ENCODE results near the gene PKNOX2. TPM values are rescaled to one million over a fixed set of nuclear protein-coding genes. Genes with fewer than 3 reads are reported as not detected.

Gene PKNOX2
- total and polyA plus RNA-seq, 4 donors: 3.1 to 10.6 (median 7.9) TPM

DNA sequence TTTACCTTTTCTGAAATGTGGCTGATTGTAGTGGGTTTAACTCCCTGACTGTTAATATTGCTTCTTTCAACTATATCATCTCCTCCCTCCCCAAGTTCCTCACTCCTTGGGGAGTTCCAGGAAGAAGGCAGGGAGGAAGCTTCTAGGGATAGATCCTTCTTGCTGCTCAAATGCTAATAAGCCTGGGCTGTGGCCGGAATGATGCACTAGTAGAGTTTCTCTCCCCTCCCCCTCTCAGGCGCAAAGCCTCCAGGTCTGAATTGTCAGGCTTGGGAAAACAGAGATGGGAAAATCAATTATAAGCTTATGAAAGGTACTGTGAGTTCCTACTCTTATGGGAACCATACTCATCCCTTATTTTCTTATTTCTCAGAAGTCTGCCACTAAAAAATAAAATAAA lies 300.7 kb downstream of the PKNOX2 start:
- Histone ChIP-seq H3K4me1 (ENCODE audit: control insufficient read depth in 5 of 5, insufficient read depth in 5 of 5, low read length in 5 of 5) (peaks cover 0 to 5% (median 0%) of the 10 kb centered on the region in 5 donors), H3K4me3 (no peak overlapping the region), H3K36me3 (ENCODE audit: control insufficient read depth in 4 of 4, insufficient read depth in 4 of 4, low read length in 4 of 4) (no peaks in the 10 kb centered on the region), H3K9ac (ENCODE audit: insufficient read depth in 1 of 2, low read length in 2 of 2) (no peak overlapping the region), H3K27ac (ENCODE audit: low read depth in 1 of 2, low read length in 1 of 2) (no peak overlapping the region), H3K9me3 (ENCODE audit: control insufficient read depth in 4 of 4, insufficient read depth in 3 of 4, low read length in 3 of 4) (peaks cover 0 to 2% (median 0%) of the 10 kb centered on the region in 4 donors), H3K27me3 (ENCODE audit: control insufficient read depth in 3 of 3, insufficient read depth in 3 of 3, low read length in 2 of 3) (peaks cover 0 to 4% (median 0%) of the 10 kb centered on the region in 3 donors)
- no peak for ATAC-seq (ENCODE audit: insufficient read depth, low FRiP score)
- DNase-seq: no peak
- TF ChIP-seq, protein P1, sequence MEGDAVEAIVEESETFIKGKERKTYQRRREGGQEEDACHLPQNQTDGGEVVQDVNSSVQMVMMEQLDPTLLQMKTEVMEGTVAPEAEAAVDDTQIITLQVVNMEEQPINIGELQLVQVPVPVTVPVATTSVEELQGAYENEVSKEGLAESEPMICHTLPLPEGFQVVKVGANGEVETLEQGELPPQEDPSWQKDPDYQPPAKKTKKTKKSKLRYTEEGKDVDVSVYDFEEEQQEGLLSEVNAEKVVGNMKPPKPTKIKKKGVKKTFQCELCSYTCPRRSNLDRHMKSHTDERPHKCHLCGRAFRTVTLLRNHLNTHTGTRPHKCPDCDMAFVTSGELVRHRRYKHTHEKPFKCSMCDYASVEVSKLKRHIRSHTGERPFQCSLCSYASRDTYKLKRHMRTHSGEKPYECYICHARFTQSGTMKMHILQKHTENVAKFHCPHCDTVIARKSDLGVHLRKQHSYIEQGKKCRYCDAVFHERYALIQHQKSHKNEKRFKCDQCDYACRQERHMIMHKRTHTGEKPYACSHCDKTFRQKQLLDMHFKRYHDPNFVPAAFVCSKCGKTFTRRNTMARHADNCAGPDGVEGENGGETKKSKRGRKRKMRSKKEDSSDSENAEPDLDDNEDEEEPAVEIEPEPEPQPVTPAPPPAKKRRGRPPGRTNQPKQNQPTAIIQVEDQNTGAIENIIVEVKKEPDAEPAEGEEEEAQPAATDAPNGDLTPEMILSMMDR (IDR thresholded peaks at IDR 0.05; ENCODE audit: control extremely low read depth, extremely low read depth): no peak
- WGBS, 2 donors: 90 to 92% methylated on average over 2 of the region's 2 CpGs

- H3K36me3 ChIP-seq (ENCODE audit: control insufficient read depth in 4 of 4, insufficient read depth in 4 of 4, low read length in 4 of 4): no peaks in the 10 kb centered on the region
- peaks cover 0 to 4% (median 0%) of the 10 kb centered on the region in 3 donors for H3K27me3 ChIP-seq (ENCODE audit: control insufficient read depth in 3 of 3, insufficient read depth in 3 of 3, low read length in 2 of 3)
- DNase-seq: no peak
- WGBS, 2 donors: 48 to 58% methylated on average over 5 of the region's 5 CpGs
- TF ChIP-seq, protein P1 (IDR thresholded peaks at IDR 0.05; ENCODE audit: control extremely low read depth, extremely low read depth): no peak
- no peak overlapping the region for H3K4me3 ChIP-seq
- peak overlapping the region in 1 of 2 donors; percentile 36 for H3K27ac ChIP-seq (ENCODE audit: low read depth in 1 of 2, low read length in 1 of 2)
- peaks cover 0 to 2% (median 0%) of the 10 kb centered on the region in 4 donors for H3K9me3 ChIP-seq (ENCODE audit: control insufficient read depth in 4 of 4, insufficient read depth in 3 of 4, low read length in 3 of 4)
- no peak overlapping the region for H3K9ac ChIP-seq (ENCODE audit: insufficient read depth in 1 of 2, low read length in 2 of 2)
- peaks cover 0 to 5% (median 0%) of the 10 kb centered on the region in 5 donors for H3K4me1 ChIP-seq (ENCODE audit: control insufficient read depth in 5 of 5, insufficient read depth in 5 of 5, low read length in 5 of 5)
- ATAC-seq (ENCODE audit: insufficient read depth, low FRiP score): no peak
These were observed 301.1 kb downstream of the PKNOX2 start for GRCh38 chr11:125465701-125466100.

DNA sequence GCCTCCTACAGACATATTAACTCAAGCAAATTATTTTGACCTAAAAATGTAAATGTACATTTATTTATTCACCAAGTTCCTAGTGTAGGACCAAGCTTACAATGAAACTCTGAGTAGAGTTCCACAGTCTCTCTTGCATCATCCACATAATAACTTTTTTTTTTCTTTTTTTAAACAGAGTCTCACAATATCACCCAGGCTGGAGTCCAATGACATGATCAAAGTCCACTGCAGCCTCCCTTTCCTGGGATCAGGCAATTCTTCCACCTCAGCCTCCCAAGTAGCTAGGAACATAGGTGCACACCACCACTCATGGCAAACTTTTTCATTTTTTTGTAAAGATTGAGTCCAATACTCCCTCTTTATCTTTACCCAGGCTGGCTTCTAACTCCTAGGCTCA lies 303.5 kb downstream of the PKNOX2 start:
- H3K9ac ChIP-seq (ENCODE audit: insufficient read depth in 1 of 2, low read length in 2 of 2): no peak overlapping the region

More for the DNA sequence above, 303.5 kb downstream of the PKNOX2 start:
- no peak overlapping the region for H3K4me3 ChIP-seq
- H3K36me3 ChIP-seq (ENCODE audit: control insufficient read depth in 4 of 4, insufficient read depth in 4 of 4, low read length in 4 of 4): no peaks in the 10 kb centered on the region
- DNase-seq: no peak
- H3K4me1 ChIP-seq (ENCODE audit: control insufficient read depth in 5 of 5, insufficient read depth in 5 of 5, low read length in 5 of 5): peaks cover 0 to 5% (median 0%) of the 10 kb centered on the region in 5 donors
- H3K9me3 ChIP-seq (ENCODE audit: control insufficient read depth in 4 of 4, insufficient read depth in 3 of 4, low read length in 3 of 4): peaks cover 0 to 2% (median 0%) of the 10 kb centered on the region in 4 donors
- peaks cover 0 to 4% (median 0%) of the 10 kb centered on the region in 3 donors for H3K27me3 ChIP-seq (ENCODE audit: control insufficient read depth in 3 of 3, insufficient read depth in 3 of 3, low read length in 2 of 3)
- TF ChIP-seq, protein P1 (IDR thresholded peaks at IDR 0.05; ENCODE audit: control extremely low read depth, extremely low read depth): no peak
- no peak overlapping the region for H3K27ac ChIP-seq (ENCODE audit: low read depth in 1 of 2, low read length in 1 of 2)
- ATAC-seq (ENCODE audit: insufficient read depth, low FRiP score): no peak

Measured in lung (tissue), 12 donors.